Measurements from ENCODE around the gene CAV2.
A peak's percentile ranks its signal among the peaks of the same experiment; 100 is the strongest.

Gene CAV2

GRCh38 chr7:116495736-116496135 is 3.8 kb upstream of the CAV2 start:
- DNase-seq (ENCODE audit: low spot score): no peak

- no peak for DNase-seq (ENCODE audit: low spot score)
Measured at GRCh38 chr7:116496653-116497052, 2.9 kb upstream of the CAV2 start.

- DNase-seq (ENCODE audit: low spot score): no peak
Measured at GRCh38 chr7:116497708-116498107, 1.8 kb upstream of the CAV2 start.

GRCh38 chr7:116500078-116500853 is 728 bp downstream of the CAV2 start:
- DNase-seq (ENCODE audit: low spot score): peak; percentile 26

GRCh38 chr7:116501425-116502167 is 2.1 kb downstream of the CAV2 start:
- peak; percentile 42 for DNase-seq (ENCODE audit: low spot score)

GRCh38 chr7:116502201-116503096 is 2.9 kb downstream of the CAV2 start:
- DNase-seq (ENCODE audit: low spot score): no peak

GRCh38 chr7:116503835-116504234 is 4.3 kb downstream of the CAV2 start:
- DNase-seq (ENCODE audit: low spot score): no peak

GRCh38 chr7:116505278-116505677 is 5.7 kb downstream of the CAV2 start:
- no peak for DNase-seq (ENCODE audit: low spot score)

GRCh38 chr7:116505823-116506222 is 6.3 kb downstream of the CAV2 start:
- no peak for DNase-seq (ENCODE audit: low spot score)

- no peak for DNase-seq (ENCODE audit: low spot score)
Measured at GRCh38 chr7:116509982-116510579, 10.5 kb downstream of the CAV2 start.

- no peak for DNase-seq (ENCODE audit: low spot score)
Measured at GRCh38 chr7:116510795-116511194, 11.3 kb downstream of the CAV2 start.

GRCh38 chr7:116511552-116512519 is 12.3 kb downstream of the CAV2 start:
- DNase-seq (ENCODE audit: low spot score): no peak

- no peak for DNase-seq (ENCODE audit: low spot score)
Measured at GRCh38 chr7:116512520-116513188, 13.1 kb downstream of the CAV2 start.

- no peak for DNase-seq (ENCODE audit: low spot score)
Measured at GRCh38 chr7:116515584-116515983, 16.0 kb downstream of the CAV2 start.

- DNase-seq (ENCODE audit: low spot score): no peak
Measured at GRCh38 chr7:116516324-116516723, 16.8 kb downstream of the CAV2 start.

- DNase-seq (ENCODE audit: low spot score): no peak
Measured at GRCh38 chr7:116517626-116518025, 18.1 kb downstream of the CAV2 start.

- DNase-seq (ENCODE audit: low spot score): no peak
Measured at GRCh38 chr7:116518961-116519360, 19.4 kb downstream of the CAV2 start.

- DNase-seq (ENCODE audit: low spot score): no peak
Measured at GRCh38 chr7:116521046-116521664, 21.6 kb downstream of the CAV2 start.

GRCh38 chr7:116522247-116522646 is 22.7 kb downstream of the CAV2 start:
- DNase-seq (ENCODE audit: low spot score): no peak

- peak; percentile 28 for DNase-seq (ENCODE audit: low spot score)
Measured at GRCh38 chr7:116524221-116524608, 24.7 kb downstream of the CAV2 start.
